T-cell (primary cell): ENCODE data around the gene AQP6. TPM values are rescaled to one million over a fixed set of nuclear protein-coding genes. Genes with fewer than 3 reads are reported as not detected.

Experiments used
- ATAC-seq, 4 experiments: fragments of 200-7000 bp in 3 of 4; fragments of 150-1000 bp in 1 of 4; cut with Tn5 transposase; replicated peaks in 1 of 4; 1 replicate in 3 of 4; 2 replicates in 1 of 4; pipeline ENCODE4 v1.10.0; 2021; ENCODE audit warnings: moderate library complexity in 3 of 4, mild to moderate bottlenecking in 2 of 4, moderate number of reproducible peaks in 1 of 4
- CTCF ChIA-PET, 2 donors: fragments of 300-600 bp; sonication (Branson Sonifier 250); formaldehyde crosslinking; loops; one replicate each; lab custom pipeline; 2022; ENCODE audit warnings: antibody characterized with exemption in 2 of 2; lab: Charles Lee
- POLR2A ChIA-PET, 2 donors: fragments of 300-600 bp; sonication (Branson Sonifier 250); formaldehyde crosslinking; loops; one replicate each; lab custom pipeline; 2022; ENCODE audit warnings: antibody characterized with exemption in 2 of 2; lab: Charles Lee
- DNase-seq, 35 experiments: peaks; one replicate each; pipeline versions ENCODE4 v3.0.0 to v3.0.0-alpha.2; 2013 to 2023
- H3K27ac ChIP-seq: one replicate; pipeline ENCODE4 v1.5.1; 2013; ENCODE audit warnings: low read length
- H3K27me3 ChIP-seq, 2 experiments: replicated peaks in 1 of 2; 1 replicate in 1 of 2; 2 replicates in 1 of 2; pipeline versions ENCODE4 v1.6.1 to v1.7.0; 2013; ENCODE audit warnings: low read length in 1 of 2, mixed read lengths in 1 of 2; ENCODE audit not compliant: control insufficient read depth in 2 of 2, insufficient read depth in 2 of 2; ENCODE audit errors: extremely low read depth in 1 of 2
- H3K36me3 ChIP-seq, 2 donors: 1 replicate in 1 of 2; 2 replicates in 1 of 2; pipeline versions ENCODE4 v1.6.1 to v1.7.0; 2013; ENCODE audit warnings: low read length in 1 of 2; ENCODE audit not compliant: control insufficient read depth in 2 of 2, insufficient read depth in 1 of 2; ENCODE audit errors: extremely low read depth in 1 of 2
- H3K4me1 ChIP-seq, 2 experiments: 1 replicate in 1 of 2; 2 replicates in 1 of 2; pipeline versions ENCODE4 v1.6.1 to v1.7.0; 2013; ENCODE audit warnings: low read length in 2 of 2, mixed read lengths in 1 of 2; ENCODE audit not compliant: insufficient read depth in 2 of 2, control insufficient read depth in 1 of 2; ENCODE audit errors: extremely low read depth in 1 of 2
- H3K4me3 ChIP-seq, 2 donors: 1 replicate in 1 of 2; 2 replicates in 1 of 2; pipeline versions ENCODE4 v1.5.1 to v1.7.0; 2013; ENCODE audit warnings: mild to moderate bottlenecking in 2 of 2, low read length in 1 of 2, moderate library complexity in 1 of 2; ENCODE audit not compliant: control insufficient read depth in 1 of 2; ENCODE audit errors: extremely low read depth in 1 of 2
- H3K9me3 ChIP-seq: 2 replicates; pipeline ENCODE4 v1.7.0; 2013
- H3K27ac Mint-ChIP-seq, 2 donors: one replicate each; pipeline ENCODE4 v1.8.0; 2020 to 2021; ENCODE audit warnings: mild to moderate bottlenecking in 2 of 2, mixed read lengths in 2 of 2
- H3K27me3 Mint-ChIP-seq, 2 donors: one replicate each; pipeline ENCODE4 v1.8.0; 2021 to 2022; ENCODE audit warnings: mixed read lengths in 2 of 2
- H3K36me3 Mint-ChIP-seq: one replicate; pipeline ENCODE4 v1.8.0; 2021; ENCODE audit warnings: mixed read lengths
- H3K4me1 Mint-ChIP-seq, 3 donors: one replicate each; pipeline ENCODE4 v1.8.0; 2020 to 2022; ENCODE audit warnings: mixed read lengths in 3 of 3, mild to moderate bottlenecking in 1 of 3
- H3K4me3 Mint-ChIP-seq, 3 donors: one replicate each; pipeline ENCODE4 v1.8.0; 2020 to 2022; ENCODE audit warnings: mild to moderate bottlenecking in 3 of 3, mixed read lengths in 3 of 3, moderate library complexity in 3 of 3
- H3K9me3 Mint-ChIP-seq, 3 donors: one replicate each; pipeline ENCODE4 v1.8.0; 2020 to 2022; ENCODE audit warnings: mixed read lengths in 3 of 3
- WGBS: methylation state at CpG from one replicate; pipeline ENCODE4 v1.1.5; 2013; ENCODE audit warnings: missing lambda C conversion rate; ENCODE audit not compliant: insufficient coverage; 5-methylcytosine and 5-hydroxymethylcytosine counted together
- total RNA-seq, 35 experiments: library from RNA in 6 of 35; stranded (reverse) in 6 of 35; fragments of 120-200 nt in 1 of 35; gene quantifications; one replicate each; pipeline versions ENCODE4 v1.2.1 to v1.2.4 and lab custom pipeline; 2013 to 2026

AQP6 gene
- total RNA-seq, 5 donors from 2014 or later (not counting 1 experiment from before 2014, with no cell fraction given), result not detected

DNA sequence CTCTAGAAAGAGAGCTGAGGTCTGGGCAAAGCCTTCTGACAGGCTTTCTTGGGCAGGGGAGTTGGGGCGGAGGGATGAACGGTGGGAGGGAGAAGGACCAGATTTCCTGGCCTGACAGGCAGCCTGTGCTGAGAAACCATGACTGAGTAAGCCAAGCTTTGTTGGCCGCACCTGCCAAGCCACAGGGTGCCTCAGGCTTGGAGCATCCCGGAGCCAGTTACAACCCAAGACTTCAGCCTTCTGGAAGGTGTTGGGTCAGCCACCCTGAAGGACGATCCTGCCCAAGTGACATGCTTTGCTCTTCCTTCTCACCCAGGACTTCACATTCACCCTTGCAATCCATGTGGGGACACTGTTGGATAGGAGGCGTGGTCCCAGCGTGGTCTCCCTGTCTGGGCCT lies 43.2 kb upstream of the AQP6 start:
- no peaks in the 10 kb centered on the region for H3K9me3 ChIP-seq
- no peak overlapping the region for H3K27ac ChIP-seq
- ATAC-seq (no peak), DNase-seq (no peak)
- H3K36me3 ChIP-seq, result no peaks in the 10 kb centered on the region
- ChIA-PET POLR2A (no interaction called here), CTCF (no interaction called here)
- 87% methylated on average over 3 of the region's 7 CpGs for WGBS
- H3K9me3 Mint-ChIP-seq, result no peaks in the 10 kb centered on the region
- peaks cover 3 to 5% of the 10 kb centered on the region in 2 experiments for H3K27me3 ChIP-seq
- H3K36me3 Mint-ChIP-seq, result no peaks in the 10 kb centered on the region
- H3K4me3 Mint-ChIP-seq, result no peak overlapping the region
- peaks cover 2% of the 10 kb centered on the region in 2 donors for H3K27me3 Mint-ChIP-seq
- no peak overlapping the region for H3K27ac Mint-ChIP-seq
- no peaks in the 10 kb centered on the region for H3K4me1 ChIP-seq
- no peaks in the 10 kb centered on the region for H3K4me1 Mint-ChIP-seq
- H3K4me3 ChIP-seq, result no peak overlapping the region

DNA sequence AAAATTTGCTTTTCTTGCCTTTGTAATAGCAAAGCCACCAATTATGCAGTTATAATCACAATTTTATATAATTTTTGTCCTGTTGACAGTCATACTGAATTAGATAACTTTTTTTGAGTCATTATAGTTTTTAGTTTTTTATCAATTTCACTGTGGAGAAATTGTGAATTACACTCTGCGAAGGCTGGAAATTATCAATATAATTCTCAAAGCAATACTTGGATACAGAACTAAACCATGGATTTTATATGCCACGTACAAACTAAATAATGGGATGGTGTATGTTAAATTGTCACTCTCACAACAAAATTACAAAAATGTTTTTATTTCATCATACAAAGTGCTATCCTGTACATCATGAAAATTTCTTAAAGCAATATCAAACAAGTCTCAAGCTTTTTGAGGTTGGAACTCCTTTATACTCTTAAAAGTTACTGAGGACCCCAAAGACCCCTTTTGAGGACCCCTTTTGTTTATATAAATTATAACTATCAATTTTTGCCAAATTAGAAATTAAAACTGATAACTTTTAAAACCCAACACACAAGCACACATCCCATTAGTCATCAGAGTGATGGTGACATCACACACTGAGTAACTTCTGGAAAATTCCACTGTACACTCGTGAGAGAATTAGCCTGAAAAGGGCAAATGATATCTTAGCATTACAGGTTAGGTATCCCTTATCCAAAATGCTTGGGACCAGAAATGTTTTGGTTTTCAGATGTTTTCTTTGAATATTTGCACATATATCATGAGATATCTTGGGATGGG lies 42.0 kb upstream of the AQP6 start:
- H3K4me3 Mint-ChIP-seq, result no peak overlapping the region
- no peak overlapping the region for H3K27ac ChIP-seq
- peaks cover 4 to 10% of the 10 kb centered on the region in 2 donors for H3K27me3 Mint-ChIP-seq
- no CpG with 5 or more reads among the region's 3 CpGs for WGBS
- no peaks in the 10 kb centered on the region for H3K4me1 Mint-ChIP-seq
- H3K36me3 Mint-ChIP-seq, result no peaks in the 10 kb centered on the region
- no peaks in the 10 kb centered on the region for H3K4me1 ChIP-seq
- POLR2A ChIA-PET, result no interaction called here
- no peak for ATAC-seq
- no peak for DNase-seq
- no peaks in the 10 kb centered on the region for H3K36me3 ChIP-seq
- H3K27ac Mint-ChIP-seq, result no peak overlapping the region
- peaks cover 3 to 5% of the 10 kb centered on the region in 2 experiments for H3K27me3 ChIP-seq
- CTCF ChIA-PET, result interaction anchor here in 1 of 2 donors (0.6 kb wide), 1 partner anchor 22 kb away, joined by 3 read pairs; no protein-coding TSS in a partner anchor
- no peak overlapping the region for H3K4me3 ChIP-seq
- H3K9me3 ChIP-seq, result no peaks in the 10 kb centered on the region
- H3K9me3 Mint-ChIP-seq, result no peaks in the 10 kb centered on the region

DNA sequence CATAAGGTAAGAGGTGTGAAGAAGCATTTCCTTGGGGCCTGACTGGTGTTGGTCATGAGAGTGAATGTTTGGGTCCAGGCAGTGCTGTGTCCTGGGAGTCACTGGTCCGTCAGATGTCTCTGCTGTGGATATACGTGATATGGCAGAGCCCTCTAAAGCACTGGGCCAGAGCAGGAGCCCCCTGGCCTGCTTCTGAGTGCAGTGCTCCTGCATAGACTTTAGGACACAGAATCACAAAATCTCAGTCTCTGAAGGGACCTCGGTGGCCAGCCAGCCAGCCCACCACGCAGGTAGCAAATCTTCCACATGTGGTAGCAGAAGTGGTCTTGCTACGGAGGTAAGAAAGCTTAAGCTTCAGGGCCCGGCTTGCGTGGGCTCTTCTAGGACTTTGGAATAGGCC lies 40.7 kb upstream of the AQP6 start:
- WGBS, result 67% methylated on average over 4 of the region's 7 CpGs
- peaks cover 4 to 11% of the 10 kb centered on the region in 2 donors for H3K27me3 Mint-ChIP-seq

DNA sequence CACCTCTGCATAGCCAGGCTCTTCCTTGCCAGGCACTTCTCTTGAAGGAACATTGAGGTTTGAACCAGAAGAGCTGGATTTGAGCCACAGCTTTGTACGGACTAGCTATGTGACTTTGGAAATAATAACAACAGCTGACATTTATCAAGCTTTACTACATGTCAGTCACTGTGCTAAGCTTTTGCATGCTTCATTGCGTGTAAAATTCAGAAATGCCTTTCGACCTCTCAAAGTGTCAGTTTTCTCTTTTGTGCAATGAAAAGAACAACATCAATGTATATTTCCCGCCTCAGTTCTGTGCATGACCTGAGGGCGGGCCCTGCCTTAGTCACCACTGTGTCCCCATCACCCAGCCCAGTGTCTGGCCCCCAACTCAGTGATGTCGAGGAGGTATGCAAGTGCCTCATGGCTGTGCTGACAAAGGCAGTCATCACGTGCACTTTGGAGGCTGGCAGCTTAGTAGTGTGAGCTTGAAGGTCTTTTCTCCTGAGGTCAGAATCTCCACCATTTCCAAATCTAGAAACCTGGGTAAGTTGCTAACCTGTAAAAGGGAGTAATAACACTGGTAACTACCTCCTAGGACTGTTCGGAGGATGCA lies 40.1 kb upstream of the AQP6 start:
- DNase-seq (no peak), ATAC-seq (no peak)
- Mint-ChIP-seq H3K27me3 (peaks cover 4 to 11% of the 10 kb centered on the region in 2 donors), H3K27ac (no peak overlapping the region), H3K9me3 (no peaks in the 10 kb centered on the region), H3K4me1 (no peaks in the 10 kb centered on the region), H3K4me3 (no peak overlapping the region), H3K36me3 (no peaks in the 10 kb centered on the region)
- H3K4me3 ChIP-seq, result no peak overlapping the region
- no peaks in the 10 kb centered on the region for H3K4me1 ChIP-seq
- WGBS, result 90% methylated on average over 5 of the region's 8 CpGs
- ChIA-PET POLR2A (no interaction called here), CTCF (no interaction called here)
- peaks cover 3 to 8% of the 10 kb centered on the region in 2 experiments for H3K27me3 ChIP-seq
- no peak overlapping the region for H3K27ac ChIP-seq
- H3K9me3 ChIP-seq, result no peaks in the 10 kb centered on the region
- no peaks in the 10 kb centered on the region for H3K36me3 ChIP-seq

More for the DNA sequence above, 40.7 kb upstream of the AQP6 start:
- no peaks in the 10 kb centered on the region for H3K36me3 Mint-ChIP-seq
- no peak overlapping the region for H3K27ac ChIP-seq
- no peak for DNase-seq
- no peaks in the 10 kb centered on the region for H3K36me3 ChIP-seq
- no peak overlapping the region for H3K4me3 Mint-ChIP-seq
- H3K4me1 ChIP-seq, result no peaks in the 10 kb centered on the region
- no peaks in the 10 kb centered on the region for H3K4me1 Mint-ChIP-seq
- H3K9me3 ChIP-seq, result no peaks in the 10 kb centered on the region
- no peak overlapping the region for H3K27ac Mint-ChIP-seq
- peaks cover 3 to 8% of the 10 kb centered on the region in 2 experiments for H3K27me3 ChIP-seq
- ChIA-PET CTCF (no interaction called here), POLR2A (no interaction called here)
- no peak overlapping the region for H3K4me3 ChIP-seq
- H3K9me3 Mint-ChIP-seq, result no peaks in the 10 kb centered on the region
- no peak for ATAC-seq

DNA sequence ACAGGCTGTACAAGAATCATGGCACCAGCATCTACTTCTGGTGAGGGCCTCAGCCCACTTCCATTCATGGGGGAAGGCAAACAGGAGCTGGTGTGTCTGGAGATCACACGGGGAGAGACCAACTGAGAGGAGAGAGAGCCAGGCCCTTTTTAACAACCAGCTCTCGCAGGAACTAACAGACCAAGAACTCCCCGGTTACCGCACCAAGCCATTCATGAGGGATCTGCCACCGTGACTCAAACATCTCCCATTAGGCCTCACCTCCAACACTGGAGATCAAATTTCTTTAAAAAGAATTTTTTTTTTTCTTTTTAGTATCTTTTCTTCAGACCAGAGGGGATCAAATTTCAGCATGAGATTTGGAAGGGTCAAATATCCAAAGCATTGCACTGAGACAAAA lies 39.0 kb upstream of the AQP6 start:
- no CpG with 5 or more reads among the region's 5 CpGs for WGBS
- CTCF ChIA-PET, result interaction anchor here in 1 of 2 donors (0.7 to 1.8 kb wide), 2 partner anchors 12 to 39 kb away, joined by 4 read pairs; no protein-coding TSS in a partner anchor

DNA sequence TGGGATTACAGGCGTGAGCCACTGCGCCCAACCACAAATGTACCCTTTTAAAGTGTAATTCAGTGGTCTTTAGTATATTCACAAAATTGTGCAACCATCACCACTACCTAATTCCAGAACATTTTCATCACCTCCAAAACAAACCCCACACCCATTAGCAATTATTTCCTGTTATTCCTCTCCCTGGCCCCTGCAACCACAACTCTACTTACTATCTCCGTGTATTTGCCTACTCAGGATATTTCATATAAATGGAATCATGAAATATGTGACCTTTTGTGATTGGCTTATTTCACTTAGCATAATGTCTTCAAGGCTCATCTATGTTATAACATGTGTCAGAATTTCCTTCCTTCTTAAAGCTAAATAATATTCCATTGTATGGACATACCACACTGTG lies 38.2 kb upstream of the AQP6 start:
- Mint-ChIP-seq H3K36me3 (no peaks in the 10 kb centered on the region), H3K27ac (no peak overlapping the region), H3K27me3 (peaks cover 4 to 11% of the 10 kb centered on the region in 2 donors), H3K9me3 (no peaks in the 10 kb centered on the region), H3K4me1 (no peaks in the 10 kb centered on the region), H3K4me3 (no peak overlapping the region)
- Histone ChIP-seq H3K36me3 (no peaks in the 10 kb centered on the region), H3K4me3 (no peak overlapping the region), H3K4me1 (no peaks in the 10 kb centered on the region), H3K27ac (no peak overlapping the region), H3K27me3 (peaks cover 3 to 7% of the 10 kb centered on the region in 2 experiments), H3K9me3 (no peaks in the 10 kb centered on the region)
- ATAC-seq (no peak), DNase-seq (no peak)
- no CpG with 5 or more reads among the region's 3 CpGs for WGBS
- POLR2A ChIA-PET, result no interaction called here
- CTCF ChIA-PET, result interaction anchor here in 1 of 2 donors (1.8 kb wide), 1 partner anchor 11 kb away, joined by 4 read pairs; no protein-coding TSS in a partner anchor

More for the DNA sequence above, 39.0 kb upstream of the AQP6 start:
- Histone ChIP-seq H3K9me3 (no peaks in the 10 kb centered on the region), H3K36me3 (no peaks in the 10 kb centered on the region), H3K27ac (no peak overlapping the region), H3K27me3 (peaks cover 3 to 8% of the 10 kb centered on the region in 2 experiments), H3K4me1 (no peaks in the 10 kb centered on the region), H3K4me3 (no peak overlapping the region)
- no peaks in the 10 kb centered on the region for H3K36me3 Mint-ChIP-seq
- H3K27ac Mint-ChIP-seq, result no peak overlapping the region
- peaks cover 4 to 11% of the 10 kb centered on the region in 2 donors for H3K27me3 Mint-ChIP-seq
- H3K9me3 Mint-ChIP-seq, result no peaks in the 10 kb centered on the region
- H3K4me1 Mint-ChIP-seq, result no peaks in the 10 kb centered on the region
- DNase-seq, result no peak
- POLR2A ChIA-PET, result no interaction called here
- no peak for ATAC-seq
- no peak overlapping the region for H3K4me3 Mint-ChIP-seq
